Endodermal cell (in vitro differentiated cells): ENCODE measurements around the gene DCST2. TPM values are rescaled to one million over a fixed set of nuclear protein-coding genes. Genes with fewer than 3 reads are reported as not detected.

Experiments
- DNase-seq: peaks from one replicate; pipeline ENCODE4 v3.0.0-alpha.2; 2017
- H3K27ac ChIP-seq: 2 replicates; pipeline ENCODE4 v1.5.1; 2013; ENCODE audit warnings: mild to moderate bottlenecking, low read depth, low read length, moderate library complexity
- H3K27me3 ChIP-seq: 2 replicates; pipeline ENCODE4 v1.6.1; 2013; ENCODE audit warnings: mild to moderate bottlenecking, low read length, moderate library complexity; ENCODE audit not compliant: insufficient read depth, control insufficient read depth, poor library complexity, severe bottlenecking
- H3K36me3 ChIP-seq: 2 replicates; pipeline ENCODE4 v1.7.0; 2013; ENCODE audit warnings: mild to moderate bottlenecking, low read length, moderate library complexity; ENCODE audit not compliant: control insufficient read depth, insufficient read depth
- H3K4me1 ChIP-seq: one replicate; pipeline ENCODE4 v1.7.0; 2013; ENCODE audit warnings: low read length; ENCODE audit not compliant: control insufficient read depth, insufficient read depth
- H3K4me3 ChIP-seq: 2 replicates; pipeline ENCODE4 v1.5.1; 2013; ENCODE audit warnings: mild to moderate bottlenecking, low read length, moderate library complexity
- H3K9ac ChIP-seq: 2 replicates; pipeline ENCODE4 v1.6.1; 2013; ENCODE audit warnings: mild to moderate bottlenecking, low read length, moderate library complexity; ENCODE audit not compliant: poor library complexity, severe bottlenecking; ENCODE audit errors: extremely low read depth
- H3K9me3 ChIP-seq: 2 replicates; pipeline ENCODE4 v1.6.1; 2013; ENCODE audit warnings: mild to moderate bottlenecking, low read length, moderate library complexity; ENCODE audit not compliant: control insufficient read depth
- H3K27ac Mint-ChIP-seq: 2 replicates; pipeline ENCODE4 v1.8.0; 2020; ENCODE audit warnings: mixed read lengths
- H3K27me3 Mint-ChIP-seq: 2 replicates; pipeline ENCODE4 v1.8.0; 2021; ENCODE audit warnings: mild to moderate bottlenecking, mixed read lengths; ENCODE audit not compliant: insufficient read depth
- H3K36me3 Mint-ChIP-seq: 2 replicates; pipeline ENCODE4 v1.8.0; 2020; ENCODE audit warnings: low read depth, mixed read lengths
- H3K4me1 Mint-ChIP-seq: 2 replicates; pipeline ENCODE4 v1.8.0; 2020; ENCODE audit warnings: mixed read lengths
- H3K4me3 Mint-ChIP-seq: 2 replicates; pipeline ENCODE4 v1.8.0; 2020; ENCODE audit warnings: mild to moderate bottlenecking, moderate library complexity, mixed read lengths
- H3K9me3 Mint-ChIP-seq: 2 replicates; pipeline ENCODE4 v1.8.0; 2020; ENCODE audit warnings: mild to moderate bottlenecking, mixed read lengths
- WGBS, 2 experiments: methylation state at CpG; one replicate each; pipeline versions ENCODE4 v1.1.5 to v1.1.7; 2013; ENCODE audit warnings: missing lambda C conversion rate in 2 of 2, mixed read lengths in 1 of 2; ENCODE audit not compliant: insufficient coverage in 1 of 2, insufficient read length in 1 of 2; 5-methylcytosine and 5-hydroxymethylcytosine counted together
- total RNA-seq, 2 donors: library from RNA; stranded (reverse); fragmentation: NEBNext Ultra II Directional in 1 of 2; extraction: Animal tissue kit (Norgen Biotek cat#: 25700) in 1 of 2; gene quantifications; 2 replicates in 1 of 2; 3 replicates in 1 of 2; pipeline ENCODE4 v1.2.1, GENCODE V29; 2021
- TF ChIP-seq, protein P1 (sequence below): fragments of 200-600 bp; sonication (generic); conservative IDR thresholded peaks from 2 replicates; pipeline ENCODE4 v1.5.0; 2021; ENCODE audit warnings: antibody characterized with exemption, mild to moderate bottlenecking

DCST2 gene
- total RNA-seq, 2 donors from 2014 or later: 0.44 to 2.0 TPM

DNA sequence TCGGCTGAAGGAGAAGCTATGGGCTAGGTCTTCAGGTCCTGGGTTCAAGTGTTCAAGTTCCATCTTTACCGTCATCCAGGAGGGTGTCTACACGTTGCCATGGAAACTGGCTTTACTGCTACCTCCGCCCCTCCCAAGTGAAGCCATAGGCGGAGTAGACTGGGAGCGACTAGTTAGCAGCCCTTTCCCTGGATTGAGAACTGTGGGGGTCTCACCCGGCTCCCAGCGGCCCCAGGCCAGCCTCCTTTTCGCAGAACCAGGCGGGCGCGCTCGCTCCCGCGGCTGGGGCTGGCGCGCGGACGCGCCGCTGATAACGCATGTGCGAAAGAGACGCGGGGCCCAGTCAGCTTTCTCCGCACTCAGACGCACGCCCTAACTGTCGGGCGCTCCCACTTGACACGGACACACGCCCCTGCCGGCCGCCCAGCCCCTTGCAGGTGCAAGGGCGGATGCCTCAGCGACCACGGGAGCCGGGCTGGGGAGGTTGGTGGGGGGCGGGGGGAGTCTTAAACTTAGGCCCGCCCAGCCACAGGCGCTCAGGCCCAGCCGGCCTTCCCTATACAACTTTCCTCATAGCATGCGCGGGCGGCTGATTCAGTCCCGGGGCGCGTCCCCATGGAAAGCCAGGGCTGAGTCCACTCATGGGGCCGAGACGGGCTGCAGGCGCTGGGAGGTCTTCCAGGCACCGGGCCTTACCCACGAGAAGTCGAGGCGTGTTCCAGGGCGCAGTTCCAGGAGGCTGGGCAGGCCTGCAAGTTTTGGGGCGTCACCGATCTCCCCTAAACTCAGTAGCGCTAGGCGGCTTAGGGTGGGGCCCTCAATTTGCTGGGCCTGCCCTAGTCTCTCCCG is 37.4 kb upstream of the DCST2 start:
- Histone ChIP-seq H3K9me3 (no peaks in the 10 kb centered on the region), H3K27me3 (peaks cover 29% of the 10 kb centered on the region), H3K4me3 (peak overlapping the region; percentile 76), H3K36me3 (peaks cover 14% of the 10 kb centered on the region), H3K27ac (peak overlapping the region; percentile 76), H3K9ac (no peak overlapping the region), H3K4me1 (peaks cover 11% of the 10 kb centered on the region)
- Mint-ChIP-seq H3K36me3 (peaks cover 23% of the 10 kb centered on the region), H3K9me3 (no peaks in the 10 kb centered on the region), H3K4me3 (peak overlapping the region; percentile 40), H3K4me1 (peaks cover 18% of the 10 kb centered on the region), H3K27ac (no peak overlapping the region), H3K27me3 (peaks cover 43% of the 10 kb centered on the region)
- TF ChIP-seq, protein P1, sequence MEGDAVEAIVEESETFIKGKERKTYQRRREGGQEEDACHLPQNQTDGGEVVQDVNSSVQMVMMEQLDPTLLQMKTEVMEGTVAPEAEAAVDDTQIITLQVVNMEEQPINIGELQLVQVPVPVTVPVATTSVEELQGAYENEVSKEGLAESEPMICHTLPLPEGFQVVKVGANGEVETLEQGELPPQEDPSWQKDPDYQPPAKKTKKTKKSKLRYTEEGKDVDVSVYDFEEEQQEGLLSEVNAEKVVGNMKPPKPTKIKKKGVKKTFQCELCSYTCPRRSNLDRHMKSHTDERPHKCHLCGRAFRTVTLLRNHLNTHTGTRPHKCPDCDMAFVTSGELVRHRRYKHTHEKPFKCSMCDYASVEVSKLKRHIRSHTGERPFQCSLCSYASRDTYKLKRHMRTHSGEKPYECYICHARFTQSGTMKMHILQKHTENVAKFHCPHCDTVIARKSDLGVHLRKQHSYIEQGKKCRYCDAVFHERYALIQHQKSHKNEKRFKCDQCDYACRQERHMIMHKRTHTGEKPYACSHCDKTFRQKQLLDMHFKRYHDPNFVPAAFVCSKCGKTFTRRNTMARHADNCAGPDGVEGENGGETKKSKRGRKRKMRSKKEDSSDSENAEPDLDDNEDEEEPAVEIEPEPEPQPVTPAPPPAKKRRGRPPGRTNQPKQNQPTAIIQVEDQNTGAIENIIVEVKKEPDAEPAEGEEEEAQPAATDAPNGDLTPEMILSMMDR: peak; percentile 80
- 10 to 14% methylated on average over 30 to 61 of the region's 61 CpGs for WGBS, 2 experiments
- peak; percentile 96 for DNase-seq

DNA sequence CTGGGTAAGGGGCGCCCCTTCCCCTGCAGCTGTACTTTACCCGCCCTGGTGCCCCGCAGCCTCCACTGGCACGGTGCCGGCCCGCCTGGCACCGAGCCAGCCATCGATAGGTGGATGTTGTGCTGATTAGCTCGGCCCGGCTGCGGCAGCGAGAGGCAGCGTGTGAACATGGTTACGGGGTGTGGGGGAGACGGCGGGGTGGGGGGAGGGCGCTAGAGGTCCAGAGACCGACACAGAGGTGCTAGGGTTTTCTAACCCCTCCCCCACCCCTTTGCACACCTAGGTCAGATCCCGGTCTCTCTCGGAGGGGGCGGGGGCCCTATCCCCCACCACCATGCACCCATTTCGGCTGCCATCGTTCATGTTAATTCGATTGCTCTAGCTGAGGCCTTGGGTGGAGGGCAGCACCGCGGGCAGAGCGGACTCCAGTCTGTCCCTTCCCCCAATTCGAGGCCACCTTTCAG is 36.6 kb upstream of the DCST2 start:
- peak; percentile 65 for DNase-seq
- peak overlapping the region; percentile 76 for H3K4me3 ChIP-seq
- H3K9ac ChIP-seq: no peak overlapping the region
- whole genome bisulfite sequencing, 2 experiments: 20 to 33% methylated on average over 2 to 23 of the region's 28 CpGs
- H3K9me3 Mint-ChIP-seq: no peaks in the 10 kb centered on the region
- H3K27me3 Mint-ChIP-seq: peaks cover 38% of the 10 kb centered on the region
- peaks cover 12% of the 10 kb centered on the region for H3K4me1 ChIP-seq
- peaks cover 19% of the 10 kb centered on the region for H3K4me1 Mint-ChIP-seq
- H3K36me3 ChIP-seq: peaks cover 14% of the 10 kb centered on the region
- peaks cover 29% of the 10 kb centered on the region for H3K27me3 ChIP-seq
- no peaks in the 10 kb centered on the region for H3K9me3 ChIP-seq
- H3K27ac Mint-ChIP-seq: no peak overlapping the region
- peak overlapping the region; percentile 40 for H3K4me3 Mint-ChIP-seq
- H3K36me3 Mint-ChIP-seq: peaks cover 23% of the 10 kb centered on the region
- TF ChIP-seq, protein P1: no peak
- H3K27ac ChIP-seq: no peak overlapping the region

DNA sequence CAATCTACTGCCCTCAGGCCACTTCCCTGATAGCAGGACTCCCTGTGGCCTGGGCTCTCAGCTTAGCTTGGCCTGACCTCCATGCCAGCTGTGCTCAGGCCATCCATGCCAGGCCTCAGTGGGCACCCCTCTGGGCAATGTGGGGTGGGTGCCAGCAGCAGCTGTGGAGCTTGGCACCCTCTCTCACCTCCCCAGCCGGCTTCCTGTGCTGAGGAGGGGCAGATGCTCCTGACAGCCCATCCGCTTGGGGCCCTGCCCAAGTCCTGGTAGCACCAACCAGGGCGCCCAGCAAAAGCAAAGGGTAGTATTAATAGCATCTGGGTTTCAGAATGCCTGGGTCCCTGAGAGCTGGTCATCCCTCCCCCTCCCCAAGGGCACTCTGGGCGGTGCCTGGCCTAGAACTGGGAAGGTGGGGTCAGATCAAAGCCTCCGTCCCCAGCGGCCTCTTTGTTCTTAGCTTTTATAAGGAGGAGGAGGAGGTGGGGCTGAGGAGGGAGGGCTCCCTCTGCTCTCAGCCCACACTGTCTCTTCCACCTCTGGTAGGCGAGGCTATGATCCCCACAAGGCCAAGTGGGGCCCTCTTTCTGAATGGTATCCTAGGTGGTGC is 36.1 kb upstream of the DCST2 start:
- Histone ChIP-seq H3K4me1 (peaks cover 18% of the 10 kb centered on the region), H3K9me3 (no peaks in the 10 kb centered on the region), H3K27ac (peak overlapping the region; percentile 29), H3K27me3 (peaks cover 29% of the 10 kb centered on the region), H3K9ac (no peak overlapping the region), H3K36me3 (peaks cover 14% of the 10 kb centered on the region), H3K4me3 (no peak overlapping the region)
- TF ChIP-seq, protein P1: no peak
- Mint-ChIP-seq H3K4me1 (peaks cover 24% of the 10 kb centered on the region), H3K9me3 (no peaks in the 10 kb centered on the region), H3K36me3 (peaks cover 23% of the 10 kb centered on the region), H3K27me3 (peaks cover 33% of the 10 kb centered on the region), H3K27ac (no peak overlapping the region), H3K4me3 (peak overlapping the region; percentile 40)
- DNase-seq: peak; percentile 76
- 69% methylated on average over 7 of the region's 7 CpGs; no CpG with 5 or more reads in 1 of the 2 experiments for WGBS, 2 experiments
